MM.1S (cell line): ENCODE results near the gene XYLT1.

Experiments
- DNase-seq: peaks from one replicate; pipeline ENCODE4 v3.0.0-alpha.2; 2015
- H2AFZ ChIP-seq: fragments of 300-600 bp; sonication (generic); 2 replicates; pipeline ENCODE4 v1.6.0; 2016; ENCODE audit warnings: antibody characterized with exemption, low read length
- H3F3A ChIP-seq: fragments of 300-600 bp; sonication (generic); 2 replicates; pipeline ENCODE4 v1.6.1; 2016; ENCODE audit warnings: mild to moderate bottlenecking, antibody characterized with exemption, low read length, moderate library complexity, mixed read lengths; ENCODE audit not compliant: insufficient read depth
- H3K27ac ChIP-seq: fragments of 300-600 bp; sonication (generic); 2 replicates; pipeline ENCODE4 v1.5.1; 2016; ENCODE audit warnings: mild to moderate bottlenecking, low read length
- H3K27me3 ChIP-seq: fragments of 300-600 bp; sonication (generic); replicated peaks from 2 replicates; pipeline ENCODE4 v1.6.0; 2016; ENCODE audit warnings: low read length; ENCODE audit not compliant: insufficient read depth
- H3K36me3 ChIP-seq: fragments of 300-600 bp; sonication (generic); replicated peaks from 2 replicates; pipeline ENCODE4 v1.6.1; 2016; ENCODE audit warnings: mild to moderate bottlenecking, low read length, mixed read lengths; ENCODE audit not compliant: insufficient read depth
- H3K4me1 ChIP-seq: fragments of 300-600 bp; sonication (generic); 2 replicates; pipeline ENCODE4 v1.6.1; 2016; ENCODE audit warnings: low read length, mixed read lengths
- H3K4me2 ChIP-seq: fragments of 300-600 bp; sonication (generic); 2 replicates; pipeline ENCODE4 v1.6.0; 2016; ENCODE audit warnings: low read depth, low read length
- H3K4me3 ChIP-seq: fragments of 300-600 bp; sonication (generic); 2 replicates; pipeline ENCODE4 v1.5.1; 2016; ENCODE audit warnings: low read length, mixed read lengths
- H3K79me2 ChIP-seq: fragments of 300-600 bp; sonication (generic); 2 replicates; pipeline ENCODE4 v1.6.1; 2016; ENCODE audit warnings: mixed run types, low read length, mixed read lengths
- H3K9ac ChIP-seq: fragments of 300-600 bp; sonication (generic); 2 replicates; pipeline ENCODE4 v1.6.1; 2016; ENCODE audit warnings: low read length, mixed read lengths
- H3K9me2 ChIP-seq: fragments of 300-600 bp; sonication (generic); replicated peaks from 2 replicates; pipeline ENCODE4 v1.6.1; 2016; ENCODE audit warnings: mild to moderate bottlenecking, low read length, mixed read lengths; ENCODE audit not compliant: insufficient read depth
- H3K9me3 ChIP-seq: fragments of 300-600 bp; sonication (generic); replicated peaks from 2 replicates; pipeline ENCODE4 v1.6.1; 2016; ENCODE audit warnings: mild to moderate bottlenecking, low read length, mixed read lengths; ENCODE audit not compliant: insufficient read depth
- H4K20me1 ChIP-seq: fragments of 300-600 bp; sonication (generic); 2 replicates; pipeline ENCODE4 v1.6.1; 2016; ENCODE audit warnings: mild to moderate bottlenecking, low read length, moderate library complexity, mixed read lengths; ENCODE audit not compliant: insufficient read depth
- EZH2 ChIP-seq: fragments of 300-600 bp; sonication (generic); optimal IDR thresholded peaks from 2 replicates; pipeline ENCODE3; 2017; ENCODE audit warnings: low read depth, mild to moderate bottlenecking, antibody characterized with exemption, low read length, mixed read lengths
- EZH2phosphoT487 ChIP-seq: fragments of 300-600 bp; sonication (generic); IDR thresholded peaks from 2 replicates; pipeline ENCODE4 v1.6.1; 2018; ENCODE audit warnings: antibody characterized with exemption, low read length
- TF ChIP-seq, protein P1 (sequence below): fragments of 300-600 bp; sonication (generic); IDR thresholded peaks from 2 replicates; pipeline ENCODE4 v1.5.1; 2016; ENCODE audit warnings: antibody characterized with exemption, low read length, mixed read lengths

Gene XYLT1

DNA sequence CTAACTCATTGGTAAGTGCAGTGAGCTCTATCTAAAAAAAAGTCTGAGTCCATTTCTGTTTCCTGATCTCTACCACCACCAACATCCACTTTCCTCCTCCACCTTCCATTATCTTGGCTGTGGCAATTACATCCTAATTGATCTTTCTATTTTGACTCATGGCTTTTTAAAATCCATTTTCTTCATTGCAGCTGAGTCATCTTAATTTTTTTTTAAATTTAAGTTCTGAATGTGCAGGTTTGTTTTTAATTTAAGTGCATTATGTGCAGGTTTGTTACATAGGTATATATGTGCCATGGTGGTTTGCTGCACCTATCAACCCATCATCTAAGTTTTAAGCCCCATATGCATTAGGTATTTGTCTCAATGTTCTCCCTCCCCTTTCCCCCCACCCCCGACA is 390.7 kb downstream of the XYLT1 start:
- Histone ChIP-seq H3K79me2 (no peaks in the 10 kb centered on the region), H3K27ac (no peak overlapping the region), H3K4me1 (no peaks in the 10 kb centered on the region), H3K27me3 (no peaks in the 10 kb centered on the region), H4K20me1 (no peaks in the 10 kb centered on the region), H3F3A (no peaks in the 10 kb centered on the region), H3K36me3 (no peaks in the 10 kb centered on the region), H3K9me2 (no peaks in the 10 kb centered on the region), H3K4me2 (no peak overlapping the region), H2AFZ (no peak overlapping the region), H3K4me3 (no peak overlapping the region), H3K9me3 (no peaks in the 10 kb centered on the region), H3K9ac (no peak overlapping the region)
- TF ChIP-seq, protein P1, sequence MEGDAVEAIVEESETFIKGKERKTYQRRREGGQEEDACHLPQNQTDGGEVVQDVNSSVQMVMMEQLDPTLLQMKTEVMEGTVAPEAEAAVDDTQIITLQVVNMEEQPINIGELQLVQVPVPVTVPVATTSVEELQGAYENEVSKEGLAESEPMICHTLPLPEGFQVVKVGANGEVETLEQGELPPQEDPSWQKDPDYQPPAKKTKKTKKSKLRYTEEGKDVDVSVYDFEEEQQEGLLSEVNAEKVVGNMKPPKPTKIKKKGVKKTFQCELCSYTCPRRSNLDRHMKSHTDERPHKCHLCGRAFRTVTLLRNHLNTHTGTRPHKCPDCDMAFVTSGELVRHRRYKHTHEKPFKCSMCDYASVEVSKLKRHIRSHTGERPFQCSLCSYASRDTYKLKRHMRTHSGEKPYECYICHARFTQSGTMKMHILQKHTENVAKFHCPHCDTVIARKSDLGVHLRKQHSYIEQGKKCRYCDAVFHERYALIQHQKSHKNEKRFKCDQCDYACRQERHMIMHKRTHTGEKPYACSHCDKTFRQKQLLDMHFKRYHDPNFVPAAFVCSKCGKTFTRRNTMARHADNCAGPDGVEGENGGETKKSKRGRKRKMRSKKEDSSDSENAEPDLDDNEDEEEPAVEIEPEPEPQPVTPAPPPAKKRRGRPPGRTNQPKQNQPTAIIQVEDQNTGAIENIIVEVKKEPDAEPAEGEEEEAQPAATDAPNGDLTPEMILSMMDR = no peak
- no peak for TF ChIP-seq EZH2phosphoT487
- TF ChIP-seq EZH2 = no peak
- DNase-seq = no peak

DNA sequence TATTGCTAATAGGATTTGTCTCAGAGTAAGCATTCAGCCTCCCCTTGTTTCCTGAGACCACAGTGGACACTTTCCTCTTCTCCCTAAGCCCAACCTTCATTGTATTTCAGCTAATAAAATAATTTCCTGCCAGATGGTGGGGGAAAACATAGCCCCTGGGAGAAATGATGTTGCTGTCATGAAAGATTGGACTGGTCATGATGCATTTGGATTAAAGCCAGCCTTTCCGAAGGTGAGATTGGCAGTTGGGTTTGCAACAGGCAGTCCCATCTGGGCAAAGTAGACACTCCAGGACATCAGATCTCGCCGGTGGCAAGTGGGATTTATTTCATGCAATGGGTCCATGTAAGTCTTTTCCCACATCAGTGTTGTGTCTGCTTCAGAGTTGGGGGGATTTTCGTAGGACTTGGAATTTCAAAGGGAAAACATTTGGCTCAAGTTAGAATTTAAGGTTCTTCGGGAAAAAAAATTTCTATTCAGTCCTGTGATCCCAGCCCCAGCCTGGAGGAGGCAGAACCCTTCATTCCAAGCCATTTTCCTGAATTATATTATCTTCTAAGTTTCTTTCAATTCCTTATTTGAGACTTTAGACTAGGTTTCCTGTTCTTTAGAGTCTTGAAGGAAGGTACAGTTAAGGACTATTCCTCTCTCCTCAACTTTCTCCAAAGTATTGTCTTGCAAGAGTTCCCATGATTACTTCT is 391.7 kb downstream of the XYLT1 start:
- H4K20me1 ChIP-seq = no peaks in the 10 kb centered on the region
- no peak overlapping the region for H3K4me2 ChIP-seq
- H3F3A ChIP-seq = no peaks in the 10 kb centered on the region
- H2AFZ ChIP-seq = no peak overlapping the region
- H3K4me1 ChIP-seq = no peaks in the 10 kb centered on the region
- no peak overlapping the region for H3K4me3 ChIP-seq
- no peak for DNase-seq
- H3K27ac ChIP-seq = no peak overlapping the region
- H3K9me2 ChIP-seq = no peaks in the 10 kb centered on the region
- H3K9me3 ChIP-seq = no peaks in the 10 kb centered on the region
- no peaks in the 10 kb centered on the region for H3K36me3 ChIP-seq
- no peaks in the 10 kb centered on the region for H3K27me3 ChIP-seq
- TF ChIP-seq, protein P1 = no peak
- TF ChIP-seq EZH2 (no peak), EZH2phosphoT487 (no peak)
- no peak overlapping the region for H3K9ac ChIP-seq
- H3K79me2 ChIP-seq = no peaks in the 10 kb centered on the region

DNA sequence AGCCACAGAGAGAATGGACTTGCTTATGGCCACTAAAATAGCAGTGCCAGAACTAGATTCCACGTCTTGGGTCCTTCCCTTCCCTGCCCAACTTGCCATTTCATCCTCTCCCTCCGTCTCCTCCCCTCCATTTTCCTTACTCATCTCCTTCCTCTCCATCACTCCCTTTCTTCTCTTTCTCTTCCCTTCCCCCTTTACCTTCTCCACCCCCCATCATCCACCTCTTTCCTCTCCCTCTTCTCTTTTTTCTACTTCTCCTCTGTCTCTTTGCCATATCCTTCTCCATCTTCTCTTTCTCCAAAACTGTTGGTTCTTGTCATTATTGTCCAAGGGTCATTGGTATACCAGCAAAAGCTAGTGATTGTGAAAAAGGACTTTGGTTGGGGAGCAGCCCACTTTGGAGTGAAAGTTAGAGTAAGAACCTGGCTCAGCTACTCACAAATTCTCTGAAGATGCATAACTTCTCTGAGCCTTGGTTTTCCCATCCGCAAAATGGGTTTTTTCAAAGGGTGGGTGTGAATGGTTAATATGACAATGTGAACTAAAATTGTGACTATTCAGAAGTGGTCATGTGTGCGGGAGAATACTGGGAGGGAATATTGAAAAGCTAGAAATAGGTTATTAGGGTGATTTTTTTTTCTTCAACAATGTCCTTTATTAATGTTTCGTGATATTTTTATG is 393.8 kb downstream of the XYLT1 start:
- no peaks in the 10 kb centered on the region for H3K36me3 ChIP-seq
- no peak overlapping the region for H3K4me3 ChIP-seq
- no peak overlapping the region for H2AFZ ChIP-seq
- no peaks in the 10 kb centered on the region for H3K4me1 ChIP-seq
- TF ChIP-seq, protein P1 = no peak
- TF ChIP-seq EZH2 = no peak
- TF ChIP-seq EZH2phosphoT487 = no peak
- H3K9me2 ChIP-seq = no peaks in the 10 kb centered on the region
- no peaks in the 10 kb centered on the region for H3K9me3 ChIP-seq
- H3K27me3 ChIP-seq = no peaks in the 10 kb centered on the region
- no peaks in the 10 kb centered on the region for H4K20me1 ChIP-seq
- no peaks in the 10 kb centered on the region for H3F3A ChIP-seq
- no peaks in the 10 kb centered on the region for H3K79me2 ChIP-seq
- no peak overlapping the region for H3K27ac ChIP-seq
- no peak overlapping the region for H3K4me2 ChIP-seq
- H3K9ac ChIP-seq = no peak overlapping the region
- no peak for DNase-seq
